Mesenteric fat pad (tissue), 1 donor: Measurements from ENCODE around the gene ETF1. TPM values are rescaled to one million over a fixed set of nuclear protein-coding genes. Genes with fewer than 3 reads are reported as not detected.
A peak's percentile ranks its signal among the peaks of the same experiment; 100 is the strongest.
"Not testable (repeated sequence)": the region's sequence is repeated elsewhere in the genome, so short reads cannot be mapped to it uniquely, and the experiment has no call there.

ENCODE experiments used
- DNase-seq: peaks from one replicate; pipeline ENCODE4 v3.0.0-alpha.2; 2020; ENCODE audit warnings: low spot score
- total RNA-seq: library from RNA; stranded (reverse); fragmentation: NEBNext Ultra II Directional; extraction: Animal tissue kit (Norgen Biotek cat#: 25700); gene quantifications from one replicate; pipeline ENCODE4 v1.2.1, GENCODE V29; 2021
- donor health status: DM: yes; HTN: yes; CAD: no.

The ETF1 gene
- total RNA-seq, 1 donor from 2014 or later = 165 TPM

GRCh38 chr5:138533973-138534941, 8.8 kb downstream of the ETF1 start:
- DNase-seq = no peak

DNA sequence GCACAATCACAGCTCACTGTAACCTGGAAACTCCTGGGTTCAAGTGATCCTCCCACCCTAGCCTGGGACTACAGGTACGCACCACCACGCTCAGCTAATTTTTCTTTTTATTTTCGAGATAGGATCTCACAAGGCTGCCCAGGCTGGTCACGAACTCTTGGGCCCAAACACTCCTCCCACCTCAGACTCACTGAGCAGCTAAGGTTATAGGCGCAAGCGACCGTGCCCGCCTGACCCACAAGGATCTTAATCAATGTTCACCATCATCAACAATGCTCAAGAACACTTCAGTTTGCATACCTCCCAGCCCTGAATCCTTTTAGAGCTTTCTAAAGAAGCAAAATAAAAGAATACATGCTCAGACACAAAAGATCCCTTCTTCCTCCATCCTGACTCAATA, 13.2 kb downstream of the ETF1 start:
- no peak for DNase-seq

DNA sequence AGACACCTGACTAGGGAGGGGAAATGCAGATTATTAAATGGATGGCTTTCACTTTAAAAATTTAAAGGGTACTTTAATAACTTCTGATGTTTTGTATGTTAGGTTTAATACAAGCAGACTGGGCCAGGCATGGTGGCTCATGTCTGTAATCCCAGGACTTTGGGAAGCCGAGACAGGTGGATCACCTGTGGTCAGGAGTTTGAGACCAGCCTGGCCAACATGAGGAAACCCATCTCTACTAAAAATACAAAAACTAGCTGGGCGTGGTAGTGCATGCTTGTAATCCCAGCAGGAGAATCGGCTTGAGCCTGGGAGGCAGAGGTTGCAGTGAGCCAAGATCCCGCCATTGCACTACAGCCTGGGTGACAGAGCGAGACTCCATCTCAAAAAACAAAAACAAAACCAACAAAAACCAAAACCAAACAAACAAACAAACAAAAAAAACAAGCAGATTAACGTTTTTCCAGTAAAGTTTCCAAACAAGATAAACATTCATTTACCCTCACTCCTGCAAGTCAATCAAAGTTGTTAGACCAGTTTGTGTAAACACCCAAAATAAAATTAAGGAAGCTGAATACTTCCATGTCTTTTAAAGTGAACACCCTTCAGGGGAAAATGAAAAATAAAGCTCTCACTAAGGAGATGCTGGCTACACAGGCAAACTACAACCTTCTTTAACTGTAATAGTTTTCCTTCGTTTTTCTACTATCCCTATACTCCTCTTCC, 14.1 kb downstream of the ETF1 start:
- no peak for DNase-seq

GRCh38 chr5:138528208-138528607, 14.8 kb downstream of the ETF1 start:
- DNase-seq = no peak

GRCh38 chr5:138527170-138527569, 15.9 kb downstream of the ETF1 start:
- no peak for DNase-seq

DNA sequence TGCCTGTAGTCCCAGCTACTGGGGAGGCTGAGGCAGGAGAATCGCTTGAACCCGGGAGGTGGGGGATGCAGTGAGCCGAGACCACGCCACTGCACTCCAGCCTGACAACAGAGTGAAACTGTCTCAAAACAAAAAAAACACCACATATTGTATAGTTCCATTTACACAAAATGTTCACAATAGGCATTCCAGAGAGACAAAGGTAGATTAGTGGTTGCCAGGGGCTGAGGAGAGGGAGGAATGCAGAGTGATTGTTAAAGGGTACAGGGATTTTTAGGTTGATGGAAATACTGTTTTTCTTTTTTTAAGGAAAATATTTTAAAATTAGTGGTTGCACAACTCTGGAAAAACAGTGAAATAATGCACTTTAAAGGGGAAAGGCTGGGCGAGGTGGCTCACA, 19.6 kb downstream of the ETF1 start:
- DNase-seq = no peak

- DNase-seq = no peak
Observed at GRCh38 chr5:138520971-138521370, 22.1 kb downstream of the ETF1 start.

DNA sequence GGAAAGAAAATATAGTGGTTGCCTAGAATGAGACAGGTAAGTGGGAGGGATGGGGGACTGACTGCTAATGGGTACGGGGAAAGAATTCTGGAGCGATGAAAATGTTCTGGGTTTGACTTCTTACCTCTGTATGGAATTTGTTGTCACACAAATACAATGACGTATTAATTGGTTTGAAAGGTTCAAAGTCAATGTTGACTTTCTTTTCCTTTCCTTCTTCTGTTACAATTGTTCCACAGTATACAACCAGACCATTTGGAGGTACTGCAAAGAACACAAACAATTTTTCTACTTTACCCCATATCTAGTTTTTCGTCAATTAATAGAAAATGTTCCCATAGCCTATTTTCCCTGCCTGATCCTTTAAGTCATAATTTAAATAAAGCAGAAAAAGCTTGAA, 25.6 kb downstream of the ETF1 start:
- DNase-seq = no peak

- DNase-seq = no peak
Observed at GRCh38 chr5:138515556-138516245, 27.3 kb downstream of the ETF1 start.

GRCh38 chr5:138514021-138514420, 29.0 kb downstream of the ETF1 start:
- no peak for DNase-seq

GRCh38 chr5:138508958-138509357, 34.1 kb downstream of the ETF1 start:
- no peak for DNase-seq

DNA sequence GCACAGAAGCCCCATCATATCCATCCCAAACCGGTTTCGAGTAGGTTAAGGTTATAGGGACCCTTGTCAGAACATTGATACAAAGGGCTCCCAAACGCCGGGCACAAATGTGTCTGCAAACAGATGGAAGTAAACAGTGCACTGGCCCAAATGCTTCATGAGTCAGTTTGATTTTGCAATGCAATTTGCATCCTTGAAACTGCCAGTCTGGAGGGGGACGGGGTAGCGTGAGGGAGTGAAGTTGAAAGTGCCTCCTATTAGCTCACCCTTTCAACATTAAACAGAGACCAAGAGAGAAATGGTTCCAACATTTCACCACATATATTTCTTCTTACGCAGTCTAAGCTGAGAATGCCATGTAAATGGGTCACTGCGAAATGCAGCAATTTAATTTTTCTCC, 35.6 kb downstream of the ETF1 start:
- DNase-seq = not testable (repeated sequence)

DNA sequence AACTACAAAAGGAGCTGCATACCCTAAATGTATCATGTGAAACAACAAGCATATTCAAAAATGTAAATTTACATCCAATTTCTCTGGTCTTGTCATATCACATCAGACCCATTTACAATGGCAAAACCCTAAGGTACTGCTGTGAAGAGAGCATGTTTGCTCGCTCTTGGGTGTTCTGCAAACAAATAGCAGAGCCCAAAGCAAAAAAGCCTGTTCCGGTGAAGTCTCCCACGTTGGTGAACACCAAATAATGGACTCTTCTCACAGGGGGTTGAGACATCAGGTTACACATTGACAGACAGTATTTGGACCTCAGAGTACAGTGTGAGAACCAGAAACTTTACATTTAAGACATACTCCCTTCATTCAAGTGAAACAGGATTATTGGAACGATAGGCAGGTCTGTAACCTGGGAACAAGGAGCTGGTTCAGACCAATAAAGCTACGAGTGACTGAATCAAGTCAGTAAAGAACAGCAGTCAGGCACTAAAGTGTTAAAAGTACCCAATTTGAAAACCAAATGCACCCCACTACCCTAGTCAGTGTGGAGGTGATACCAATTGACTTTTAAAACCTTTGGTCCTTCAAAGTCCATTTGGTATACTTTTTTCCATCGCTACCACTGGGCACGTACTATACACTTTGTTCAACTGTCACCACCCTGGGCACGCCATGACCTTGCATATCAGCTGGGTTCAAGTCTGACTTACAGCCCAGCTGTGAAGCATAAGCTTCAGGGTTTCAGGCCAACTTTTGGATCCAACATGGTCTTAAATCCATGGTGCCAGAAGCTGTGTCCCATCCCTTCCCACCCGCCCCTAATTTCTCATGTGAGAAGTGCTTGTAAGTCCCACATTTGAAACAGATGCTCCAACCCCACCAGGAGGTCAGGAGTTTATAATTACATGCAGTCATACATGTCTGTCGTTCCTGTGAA, 36.4 kb downstream of the ETF1 start:
- DNase-seq = no peak

GRCh38 chr5:138504799-138505198, 38.2 kb downstream of the ETF1 start:
- DNase-seq = no peak

- DNase-seq = peak; percentile 28
Observed at GRCh38 chr5:138503487-138504270, 39.4 kb downstream of the ETF1 start.

- DNase-seq = peak; percentile 49
Observed at GRCh38 chr5:138502521-138502920, 40.5 kb downstream of the ETF1 start.

DNA sequence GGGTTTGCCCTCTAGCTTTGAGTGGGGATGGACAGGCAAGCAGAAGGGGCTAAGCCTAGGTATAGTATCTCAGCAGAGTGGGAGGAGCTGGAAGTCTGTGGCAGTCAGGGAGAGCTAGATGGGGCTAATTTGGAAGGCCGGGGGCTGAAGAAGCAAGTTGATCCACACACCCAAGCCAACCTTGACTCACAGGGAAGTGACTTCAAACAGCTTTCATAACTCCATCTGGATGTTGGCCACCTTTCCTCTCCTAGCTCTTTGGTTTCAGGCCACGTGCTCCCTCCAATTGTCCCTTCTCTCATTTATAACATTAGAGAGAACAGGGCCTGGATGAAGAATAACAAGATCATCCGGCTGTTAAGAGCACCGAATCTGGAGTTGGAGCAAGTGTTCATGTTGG, 40.9 kb downstream of the ETF1 start:
- DNase-seq = peak; percentile 16

DNA sequence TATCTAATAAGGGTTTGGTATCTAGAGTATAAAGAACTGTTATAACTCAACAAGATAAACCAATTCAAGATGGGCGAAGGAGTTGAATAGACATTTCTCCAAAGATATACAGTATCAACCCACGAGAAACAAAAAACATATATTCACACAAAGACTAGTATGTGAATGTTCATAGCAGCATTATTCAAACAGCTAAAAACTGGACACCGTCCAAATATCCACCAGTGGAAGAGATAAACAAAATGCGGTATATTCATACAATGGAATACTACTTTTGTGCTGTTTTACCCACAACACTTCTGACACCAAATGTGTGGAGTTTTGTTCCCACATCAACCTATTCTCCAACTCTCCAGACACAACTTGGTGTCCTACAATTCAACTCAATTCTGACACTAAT, 44.7 kb downstream of the ETF1 start:
- DNase-seq = no peak

DNA sequence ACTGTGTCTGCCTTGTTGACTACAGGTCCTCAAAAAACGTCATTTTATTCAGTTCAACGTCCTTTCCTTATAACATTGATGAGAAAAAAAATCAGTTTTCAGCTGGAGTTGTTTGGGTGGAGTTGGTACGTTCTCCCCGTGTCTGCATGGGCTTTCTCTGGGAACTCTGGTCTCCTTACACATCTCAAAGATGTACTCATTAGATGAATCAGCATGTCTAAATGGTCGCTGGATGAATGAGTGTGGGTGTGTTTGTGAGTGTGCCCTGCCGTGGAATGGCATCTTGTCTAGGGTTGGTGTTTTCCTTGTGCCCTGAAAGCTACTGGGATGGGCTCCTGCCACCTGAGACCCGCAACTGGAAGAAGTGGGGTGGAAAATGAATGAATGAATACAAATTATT, 47.7 kb downstream of the ETF1 start:
- no peak for DNase-seq

DNA sequence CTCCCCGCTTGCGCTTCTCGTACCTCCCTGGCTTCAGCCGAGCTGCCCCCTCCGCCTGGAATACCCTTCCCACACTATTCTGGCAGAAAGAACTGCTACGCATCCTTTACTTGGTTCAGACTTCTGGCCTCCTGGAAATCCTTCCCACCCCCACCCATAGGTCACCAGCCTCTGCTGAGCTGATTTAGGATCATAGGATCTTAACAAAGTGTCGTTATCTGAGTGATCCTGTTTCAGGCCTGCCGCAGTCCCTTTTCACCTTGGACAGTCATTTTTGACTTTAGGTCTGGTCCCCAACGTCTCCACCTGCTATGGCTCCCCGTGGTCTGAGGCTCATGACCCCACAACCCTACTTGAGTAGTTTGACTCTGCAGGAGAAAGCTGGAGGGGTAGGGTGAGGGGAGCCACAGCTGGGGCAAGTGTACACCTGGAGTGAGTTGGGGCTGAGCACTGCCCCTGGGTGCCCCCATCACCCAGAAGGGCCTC, 50.4 kb downstream of the ETF1 start:
- no peak for DNase-seq
